SH-SY5Y (cell line): ENCODE measurements around the gene DOK4.

Experiments
- GATA2 ChIP-seq: IDR thresholded peaks from 2 replicates; pipeline ENCODE4 v1.6.1; 2011; ENCODE audit warnings: mild to moderate bottlenecking, low read depth, low read length
- GATA3 ChIP-seq: IDR thresholded peaks from 2 replicates; pipeline ENCODE4 v1.6.1; 2011; ENCODE audit warnings: low read depth, mild to moderate bottlenecking, low read length, moderate library complexity

DOK4 gene

DNA sequence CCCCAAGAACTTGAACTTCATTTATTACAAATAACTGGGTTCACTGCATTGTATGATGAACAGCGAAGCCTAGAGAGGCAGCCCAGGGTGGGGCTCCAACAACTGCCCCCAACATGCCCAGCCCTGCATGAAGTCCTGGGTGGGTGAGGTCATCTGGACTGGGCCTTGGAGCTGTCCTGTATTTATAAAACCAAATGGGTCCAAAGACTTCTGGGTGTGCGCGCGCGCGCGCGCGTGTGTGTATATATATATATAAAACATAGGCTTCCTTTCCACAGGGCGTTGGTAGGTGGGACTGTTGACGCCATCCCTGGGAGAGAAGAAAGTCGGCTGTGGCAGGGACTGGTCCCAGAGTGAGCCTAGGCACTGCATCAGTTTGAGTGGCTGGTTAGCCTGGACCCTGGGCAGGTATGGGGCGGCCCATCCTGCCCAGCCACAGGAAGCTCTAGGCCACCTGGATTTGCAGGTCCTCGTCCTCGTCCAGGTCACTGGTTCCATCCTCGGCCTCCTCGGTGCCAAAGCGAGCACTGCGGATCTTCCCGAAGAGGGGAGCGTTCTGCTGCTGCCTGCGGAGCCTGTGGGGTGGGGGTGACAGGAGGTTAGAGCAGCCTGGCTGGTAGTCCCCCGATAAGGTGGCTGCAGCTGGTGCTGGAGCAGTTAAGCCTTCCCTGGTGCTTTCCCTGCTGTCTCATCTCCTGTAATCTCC is 26.2 kb upstream of the DOK4 start:
- TF ChIP-seq GATA3 (no peak), GATA2 (no peak)

DNA sequence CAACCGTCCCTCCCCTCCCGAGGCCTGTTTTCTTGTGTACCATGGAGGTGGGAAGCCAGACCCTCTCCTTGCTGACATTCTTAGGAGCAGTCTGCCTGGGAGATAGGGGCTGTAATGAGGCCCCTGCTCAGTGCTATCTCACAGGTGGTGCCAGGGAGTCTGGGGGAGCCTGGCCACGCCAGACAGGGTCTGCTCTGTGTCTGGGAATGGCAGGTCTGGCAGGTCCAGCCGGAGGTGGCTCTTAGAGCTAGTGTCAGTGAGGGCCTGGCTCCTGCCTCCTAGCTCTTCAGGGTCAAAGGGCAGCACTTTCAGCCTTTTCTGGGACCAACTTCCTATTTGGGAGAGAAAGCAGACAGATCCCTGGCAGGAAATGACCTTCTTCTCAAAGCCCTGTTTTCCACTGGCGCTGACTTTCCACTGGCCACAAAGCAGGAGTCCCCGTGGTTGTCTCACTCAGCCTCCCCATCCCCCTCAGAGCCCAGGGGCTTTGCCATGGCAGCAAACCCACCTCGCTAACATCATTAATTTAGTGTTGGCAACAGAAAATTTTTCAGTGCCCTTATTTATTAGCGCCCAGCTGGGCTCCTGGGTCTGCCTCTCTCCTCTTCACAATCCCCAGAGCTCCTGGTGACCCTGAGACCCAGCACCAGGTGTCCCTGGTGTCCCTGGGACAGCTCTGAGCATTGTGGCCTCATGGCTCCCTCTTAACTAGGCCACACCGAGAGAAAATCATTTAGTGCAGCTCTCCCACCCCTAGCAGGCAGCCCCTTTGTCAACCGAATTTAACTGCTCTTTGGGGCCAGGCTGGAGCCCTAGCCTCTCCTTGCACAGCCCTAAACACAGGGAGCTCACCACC is 24.0 kb upstream of the DOK4 start:
- TF ChIP-seq GATA2 (peak; percentile 94), GATA3 (no peak)

DNA sequence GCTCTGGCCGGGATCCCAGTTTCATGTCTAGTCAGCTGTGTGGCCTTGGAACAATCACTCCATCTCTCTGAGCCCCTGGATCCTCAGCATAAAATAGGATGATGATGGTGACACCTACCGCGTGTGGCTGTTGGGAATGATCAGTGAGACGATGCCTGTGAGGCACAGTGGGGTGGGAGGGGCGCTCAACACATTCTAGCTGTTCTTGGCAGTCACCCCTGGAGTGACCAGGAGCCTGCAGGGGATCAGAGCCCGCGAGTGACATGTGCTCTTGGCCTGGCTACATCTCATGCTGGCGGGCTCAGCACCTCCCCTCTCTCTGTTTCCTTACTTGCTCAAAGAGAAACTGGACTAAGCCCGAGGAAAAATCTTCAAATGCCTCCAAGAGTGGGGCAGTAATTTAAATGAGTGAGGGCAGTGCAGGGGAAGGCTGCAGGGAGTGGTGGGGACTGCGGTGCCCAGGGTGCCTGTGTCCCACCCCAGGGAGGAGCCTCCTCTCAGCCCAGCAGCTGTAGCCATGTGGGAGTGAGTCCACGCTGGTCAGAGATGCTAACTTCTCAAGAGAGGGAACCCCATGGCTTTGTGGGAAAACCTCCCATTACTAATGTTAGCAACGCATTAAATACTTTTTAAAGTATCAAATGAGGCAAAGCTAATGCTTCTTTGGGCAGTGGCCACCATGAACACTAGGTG is 23.1 kb upstream of the DOK4 start:
- TF ChIP-seq GATA3 (no peak), GATA2 (no peak)

DNA sequence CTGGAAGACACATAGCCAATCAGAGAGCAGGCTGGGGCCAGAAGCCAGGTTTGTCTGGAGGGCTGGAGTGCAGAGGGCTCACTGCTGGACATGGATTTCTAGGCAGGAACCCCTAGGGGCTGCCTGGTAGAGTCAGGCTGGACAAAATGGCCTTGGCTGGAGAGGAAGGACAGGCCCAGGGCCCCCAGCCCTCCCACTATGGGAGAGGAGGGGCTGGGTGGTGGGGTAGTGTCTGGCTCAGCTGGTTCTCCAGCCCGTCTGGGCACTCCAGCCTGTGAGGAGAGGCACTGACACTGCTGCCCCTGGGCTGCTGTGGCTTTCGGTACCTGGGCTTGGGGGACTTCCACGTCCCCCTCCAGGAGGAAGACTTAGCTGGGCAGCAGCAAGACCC is 21.7 kb upstream of the DOK4 start:
- no peak for TF ChIP-seq GATA3
- TF ChIP-seq GATA2, result no peak

DNA sequence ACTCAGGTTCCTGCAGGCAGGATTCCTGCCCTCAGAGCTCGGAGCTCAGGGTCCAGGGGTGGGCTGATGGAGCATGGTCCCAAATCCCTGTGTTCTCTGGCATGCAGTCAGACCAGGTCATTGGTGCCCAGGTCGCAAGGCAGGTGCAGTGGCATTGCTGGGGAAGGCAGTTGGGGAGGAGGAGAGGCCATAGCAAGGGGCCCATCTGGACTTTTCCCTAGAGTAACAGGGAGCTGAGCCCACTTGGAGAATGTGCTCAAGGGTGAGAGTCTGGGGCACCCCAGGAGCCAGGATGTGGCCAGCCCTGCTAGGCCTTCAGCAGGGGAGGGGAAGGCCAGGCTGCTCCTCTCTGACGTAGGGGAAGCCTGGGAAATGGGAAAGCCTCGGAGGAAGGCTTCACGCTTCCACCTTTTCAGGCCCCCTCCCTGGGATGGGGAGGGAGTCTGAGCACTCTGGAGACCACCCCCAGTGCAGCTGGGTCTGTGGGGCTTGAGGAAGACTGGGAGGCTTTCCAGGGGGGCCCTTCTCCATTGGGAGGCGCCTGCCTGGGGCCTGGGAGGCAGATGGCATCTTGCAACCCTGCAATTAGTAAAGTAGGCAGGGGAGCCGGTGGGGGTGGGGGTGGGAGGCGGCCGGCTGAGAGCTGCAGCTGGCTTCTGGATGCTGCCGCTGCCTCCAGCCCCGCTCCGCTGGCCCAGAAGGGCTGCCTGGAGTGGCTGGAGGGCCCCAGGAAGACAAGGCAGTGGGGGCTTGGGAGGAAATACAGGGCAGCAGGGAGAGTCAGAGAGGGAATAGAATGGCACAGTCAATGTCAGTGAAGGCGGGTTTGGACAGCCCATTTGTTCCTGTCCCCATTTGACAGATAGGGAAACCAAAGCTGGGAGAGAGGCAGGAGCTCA is 21.1 kb upstream of the DOK4 start:
- TF ChIP-seq GATA3, result no peak
- peak; percentile 55 for TF ChIP-seq GATA2

- no peak for TF ChIP-seq GATA2
Observed at GRCh38 chr16:57505169-57505568, 18.9 kb upstream of the DOK4 start.

DNA sequence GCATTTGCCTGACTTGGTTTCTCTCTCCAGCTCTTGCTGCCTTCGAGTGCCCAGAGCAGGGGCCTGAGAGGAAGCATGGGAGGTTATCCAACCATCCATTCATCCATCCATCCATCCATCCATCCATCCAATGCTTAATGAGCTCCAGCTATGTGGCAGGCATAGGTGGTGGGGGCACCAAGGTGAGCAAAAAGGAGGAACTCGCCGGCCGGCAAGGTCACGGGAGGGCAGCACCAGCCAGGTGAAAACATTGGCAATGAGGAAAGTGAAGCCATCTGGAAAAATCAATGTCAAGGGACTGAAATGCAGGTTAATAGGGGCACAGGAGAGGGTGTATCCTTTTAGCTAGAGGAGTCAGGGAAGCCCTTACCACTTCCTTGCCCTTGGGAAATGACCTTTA is 18.2 kb upstream of the DOK4 start:
- TF ChIP-seq GATA2 (no peak), GATA3 (no peak)

DNA sequence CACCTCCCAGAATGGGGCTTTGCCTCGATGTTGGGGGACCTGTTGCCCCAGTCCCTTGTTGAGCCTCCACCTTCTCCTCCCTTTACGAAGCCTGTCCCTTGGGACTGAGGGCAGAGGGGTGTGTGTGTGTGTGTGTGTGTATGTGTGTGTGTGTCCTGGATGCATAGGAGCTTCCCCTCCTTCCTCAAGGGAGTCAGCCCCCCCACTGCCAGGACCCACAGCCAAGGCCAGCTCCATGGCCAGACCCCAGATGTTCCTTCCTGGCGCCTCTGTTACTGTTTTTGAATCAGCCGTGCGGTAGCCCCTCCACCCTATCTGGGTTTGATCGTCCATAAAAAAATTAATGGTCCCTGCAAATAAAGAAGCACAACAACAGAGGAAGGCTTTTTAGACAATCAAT is 17.7 kb upstream of the DOK4 start:
- TF ChIP-seq GATA3, result no peak
- TF ChIP-seq GATA2, result peak; percentile 35; the same call in 1 of the 2 replicates

GRCh38 chr16:57503366-57503765 is 17.1 kb upstream of the DOK4 start:
- TF ChIP-seq GATA2, result no peak
- no peak for TF ChIP-seq GATA3

GRCh38 chr16:57502048-57502775 is 15.9 kb upstream of the DOK4 start:
- TF ChIP-seq GATA2 (no peak), GATA3 (no peak)

DNA sequence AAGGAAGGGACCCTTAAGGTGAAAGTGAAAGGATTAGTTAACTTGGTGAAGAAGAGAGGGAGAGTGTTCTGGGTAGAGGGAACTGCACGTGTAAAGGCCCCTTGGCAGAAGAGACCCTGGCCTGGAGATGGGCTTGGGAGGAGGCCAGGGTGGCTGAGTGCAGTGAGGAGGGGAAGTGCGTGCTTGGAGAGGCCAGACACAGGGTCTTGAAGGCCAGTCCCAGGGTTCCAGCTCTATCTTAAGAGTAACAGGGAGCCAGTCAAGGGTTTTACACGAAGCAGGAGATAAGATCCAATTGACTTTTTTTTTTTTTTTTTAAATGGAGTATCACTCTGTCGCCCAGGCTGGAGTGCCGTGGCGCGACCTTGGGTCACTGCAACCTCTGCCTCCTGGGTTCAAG is 15.2 kb upstream of the DOK4 start:
- TF ChIP-seq GATA2 (no peak), GATA3 (no peak)

DNA sequence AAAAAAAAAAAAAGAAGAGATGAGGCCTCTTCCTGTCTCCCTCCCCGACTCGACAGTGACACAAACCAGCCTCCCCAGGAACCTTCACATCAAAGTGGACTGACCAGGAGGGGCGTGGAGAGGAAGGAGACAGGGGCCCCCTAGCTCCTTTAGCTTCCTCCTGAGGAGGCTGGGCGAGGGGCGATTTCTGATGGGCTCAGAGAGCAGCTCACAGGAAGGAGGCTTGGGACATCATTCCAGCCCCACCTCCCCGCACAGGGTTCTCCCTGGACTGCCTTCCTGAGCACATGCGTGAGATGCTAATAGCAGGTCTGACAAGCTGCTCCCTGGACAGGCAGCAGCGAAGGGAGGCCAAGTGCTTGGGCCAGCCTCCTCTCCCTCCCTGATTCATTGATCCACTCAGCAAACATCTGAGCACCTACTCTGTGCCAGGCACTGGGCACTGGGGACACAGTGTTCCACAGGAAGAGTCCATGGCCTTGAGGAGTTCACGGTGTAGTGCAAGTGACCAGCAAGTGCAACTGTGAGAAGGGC is 14.4 kb upstream of the DOK4 start:
- no peak for TF ChIP-seq GATA2
- TF ChIP-seq GATA3, result no peak

GRCh38 chr16:57498031-57498430 is 11.7 kb upstream of the DOK4 start:
- TF ChIP-seq GATA2 (no peak), GATA3 (no peak)

- TF ChIP-seq GATA2 (no peak), GATA3 (no peak)
Observed at GRCh38 chr16:57497121-57497520, 10.8 kb upstream of the DOK4 start.
